Measurements from ENCODE around the gene TACR1.
"Not testable (repeated sequence)": the region's sequence is repeated elsewhere in the genome, so short reads cannot be mapped to it uniquely, and the experiment has no call there.

Gene TACR1

GRCh38 chr2:75146221-75146605, 53.1 kb downstream of the TACR1 start:
- DNase-seq (ENCODE audit: low read depth in 3 of 3): not testable (repeated sequence)

- DNase-seq (ENCODE audit: low read depth in 3 of 3): no peak
Observed at GRCh38 chr2:75142081-75142480, 57.2 kb downstream of the TACR1 start.

DNA sequence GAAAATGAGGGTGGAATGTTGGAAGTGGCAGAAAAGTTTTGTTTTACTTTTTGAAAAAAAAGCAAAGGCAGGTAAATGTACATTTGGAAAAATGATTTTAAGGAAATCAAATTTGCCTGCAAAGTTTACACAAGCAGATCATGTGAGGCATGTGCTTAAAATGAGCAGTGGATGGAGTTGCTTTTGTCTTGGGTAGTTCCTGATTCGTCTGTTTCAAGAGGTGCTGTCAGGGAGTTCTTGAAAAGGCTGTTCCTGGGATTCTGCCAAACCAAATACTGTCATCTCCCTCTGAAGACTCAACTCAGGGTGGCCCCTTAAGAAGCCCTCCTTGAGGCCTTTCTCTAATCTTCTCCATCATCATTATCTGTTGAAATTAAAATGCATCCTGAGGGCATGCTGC, 59.0 kb downstream of the TACR1 start:
- no peak for DNase-seq (ENCODE audit: low read depth in 3 of 3)

- no peak for DNase-seq (ENCODE audit: low read depth in 3 of 3)
Observed at GRCh38 chr2:75139171-75139570, 60.1 kb downstream of the TACR1 start.

GRCh38 chr2:75138528-75138927, 60.8 kb downstream of the TACR1 start:
- no peak for DNase-seq (ENCODE audit: low read depth in 3 of 3)

- DNase-seq (ENCODE audit: low read depth in 3 of 3): no peak
Observed at GRCh38 chr2:75135776-75136400, 63.4 kb downstream of the TACR1 start.

DNA sequence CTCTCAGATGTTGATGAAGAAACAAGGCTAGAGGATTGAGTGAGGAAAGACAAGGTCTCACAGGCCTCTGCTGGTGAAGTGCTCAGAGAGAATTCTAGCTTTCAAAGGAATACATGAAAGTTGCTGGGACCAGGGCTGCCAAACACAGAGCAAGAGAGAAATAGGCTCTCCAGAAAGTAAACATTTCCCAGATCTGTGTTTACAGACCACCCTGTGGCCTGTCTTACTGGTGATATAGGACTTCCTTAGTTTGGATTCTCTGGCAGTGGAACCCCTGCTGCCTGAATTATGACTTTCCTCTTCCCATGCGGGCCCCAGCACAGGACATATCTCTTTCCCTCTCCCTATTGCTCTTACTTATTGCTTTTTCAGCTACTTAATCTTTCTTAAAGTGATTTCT, 64.5 kb downstream of the TACR1 start:
- DNase-seq (ENCODE audit: low read depth in 3 of 3): no peak

DNA sequence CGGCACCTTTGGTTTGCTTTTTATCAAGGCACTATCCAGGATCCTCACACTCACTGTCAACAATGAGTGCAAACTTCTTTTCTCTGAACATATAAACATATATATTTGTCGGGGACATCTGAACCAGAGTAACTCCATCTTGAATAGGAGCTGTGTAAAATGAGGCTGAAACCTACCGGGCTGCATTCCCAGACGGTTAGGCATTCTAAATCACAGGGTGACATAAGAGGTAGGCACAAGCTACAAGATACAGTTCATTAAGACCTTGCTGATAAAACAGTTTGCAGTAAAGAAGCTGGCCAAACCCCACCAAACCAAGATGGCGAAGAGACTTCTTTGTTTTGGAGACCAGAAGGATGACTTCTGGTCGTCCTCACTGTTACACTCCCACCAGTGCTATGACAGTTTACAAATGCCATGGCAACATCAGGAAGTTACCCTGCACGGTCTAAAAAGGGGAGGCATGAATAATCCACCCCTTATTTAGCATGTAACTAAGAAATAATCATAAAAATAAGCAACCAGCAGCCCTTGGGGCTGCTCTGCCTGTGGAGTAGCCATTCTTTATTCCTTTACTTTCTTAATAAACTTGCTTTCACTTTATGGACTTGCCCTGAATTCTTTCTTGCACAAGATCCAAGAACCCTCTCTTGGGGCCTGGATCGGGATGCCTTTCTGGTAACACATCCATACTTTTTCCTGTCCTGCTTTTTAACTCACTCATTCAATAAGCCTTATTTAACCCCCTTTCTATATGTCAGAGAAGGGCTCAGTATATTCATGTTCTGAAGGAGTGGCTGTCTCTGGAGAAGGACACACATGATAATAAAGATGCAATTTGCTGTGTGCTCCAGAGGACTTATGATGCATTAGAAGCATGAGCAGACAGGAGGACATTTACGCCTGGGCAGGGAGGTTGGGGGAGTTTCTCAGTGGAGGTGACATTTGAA, 65.4 kb downstream of the TACR1 start:
- DNase-seq (ENCODE audit: low read depth in 3 of 3): no peak

DNA sequence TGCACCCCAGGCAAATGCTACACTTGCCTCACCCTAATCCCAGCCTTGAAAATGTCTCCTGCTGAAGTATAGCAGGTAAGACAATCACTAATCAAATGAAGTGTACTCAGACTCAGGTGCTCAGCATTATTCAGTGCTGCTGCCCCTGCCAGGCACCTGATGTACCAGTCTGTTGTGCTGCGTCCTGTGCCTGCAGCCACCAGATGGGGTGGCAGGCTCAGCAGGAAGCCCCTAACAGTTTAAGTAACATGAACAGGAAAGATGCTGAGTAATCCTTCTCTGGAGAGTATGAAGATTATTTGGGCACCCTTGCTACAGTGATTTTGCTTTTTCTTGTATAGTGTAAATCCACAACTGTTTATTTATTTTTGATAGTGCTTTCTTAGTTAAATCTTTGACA, 69.1 kb downstream of the TACR1 start:
- DNase-seq (ENCODE audit: low read depth in 3 of 3): no peak

DNA sequence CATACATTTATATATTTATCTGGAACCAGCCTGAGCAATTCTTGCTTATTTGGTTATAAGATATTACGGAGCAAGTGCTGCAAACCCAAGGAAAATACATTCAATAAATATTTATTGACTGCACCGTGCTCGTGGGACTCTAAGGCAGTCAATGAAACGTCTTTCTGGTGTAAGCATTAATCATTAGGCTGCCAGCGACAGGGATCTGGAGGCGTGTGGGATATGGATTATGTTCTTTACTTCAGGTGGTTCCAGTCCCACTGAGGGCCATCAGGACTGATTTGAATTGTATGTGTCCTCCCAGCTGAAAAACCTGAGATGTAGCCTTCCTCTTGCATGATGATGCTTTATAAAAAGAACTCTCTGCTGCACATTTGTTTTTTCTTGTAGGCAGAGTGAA, 75.4 kb downstream of the TACR1 start:
- DNase-seq (ENCODE audit: low read depth in 3 of 3): no peak

DNA sequence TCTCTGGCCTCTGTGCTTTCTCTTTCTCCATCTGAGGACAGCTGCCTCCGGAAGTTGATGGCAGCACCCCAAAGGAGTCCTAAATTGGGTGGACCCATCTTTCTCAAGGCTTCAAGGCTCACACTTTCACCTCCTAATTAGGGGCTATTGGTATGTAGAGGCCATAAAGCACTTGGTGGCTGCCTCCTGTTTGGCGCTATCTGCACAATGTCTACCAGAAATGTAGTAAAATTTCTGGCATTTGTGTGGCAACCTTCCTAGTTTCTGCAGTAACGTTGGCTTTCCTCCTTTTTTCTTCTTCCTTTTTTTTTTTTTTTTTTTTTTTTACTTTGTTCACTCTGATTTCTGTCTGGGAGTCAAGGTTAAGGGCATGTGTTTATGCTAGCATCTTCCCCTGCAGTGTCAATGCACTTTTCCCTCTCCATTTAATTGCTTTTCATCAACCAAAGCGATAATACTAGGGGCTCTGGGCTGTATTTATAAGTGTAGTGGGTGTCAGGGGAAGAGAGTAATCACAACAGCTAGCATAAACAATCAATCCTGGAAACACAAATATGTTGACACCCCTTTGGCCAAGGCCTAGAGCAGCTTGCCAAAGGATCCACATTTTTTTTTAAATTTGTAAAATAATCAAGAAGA, 86.0 kb downstream of the TACR1 start:
- DNase-seq (ENCODE audit: low read depth in 3 of 3): no peak

DNA sequence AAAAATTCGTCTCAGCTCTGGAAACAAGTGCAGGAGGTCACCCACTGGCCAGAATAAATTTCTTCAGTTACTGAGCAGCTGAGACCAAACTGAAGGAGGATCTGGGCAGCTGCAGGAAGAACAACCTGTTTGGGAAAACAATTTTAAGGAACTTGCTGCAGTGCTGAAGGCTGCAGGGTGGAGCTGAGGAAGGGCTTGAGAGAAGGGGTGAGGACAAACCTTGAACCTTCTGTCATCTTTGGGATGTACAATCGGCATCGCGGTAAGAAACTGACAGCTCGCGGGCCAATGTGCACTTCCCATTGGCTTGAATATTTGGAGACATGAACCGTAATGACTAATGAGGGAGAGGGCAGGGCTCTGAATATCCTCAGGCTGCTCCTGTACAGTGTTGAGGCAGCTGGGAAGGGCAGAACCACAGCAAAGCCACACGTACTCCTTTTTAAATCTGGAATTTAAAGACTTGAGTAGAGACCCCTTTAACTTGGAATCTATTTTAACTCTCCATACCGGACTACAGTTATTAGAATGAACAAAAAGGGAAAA, 90.3 kb downstream of the TACR1 start:
- DNase-seq (ENCODE audit: low read depth in 3 of 3): no peak

GRCh38 chr2:75102011-75102410, 97.3 kb downstream of the TACR1 start:
- DNase-seq (ENCODE audit: low read depth in 3 of 3): no peak

- no peak for DNase-seq (ENCODE audit: low read depth in 3 of 3)
Observed at GRCh38 chr2:75100801-75101151, 98.5 kb downstream of the TACR1 start.

DNA sequence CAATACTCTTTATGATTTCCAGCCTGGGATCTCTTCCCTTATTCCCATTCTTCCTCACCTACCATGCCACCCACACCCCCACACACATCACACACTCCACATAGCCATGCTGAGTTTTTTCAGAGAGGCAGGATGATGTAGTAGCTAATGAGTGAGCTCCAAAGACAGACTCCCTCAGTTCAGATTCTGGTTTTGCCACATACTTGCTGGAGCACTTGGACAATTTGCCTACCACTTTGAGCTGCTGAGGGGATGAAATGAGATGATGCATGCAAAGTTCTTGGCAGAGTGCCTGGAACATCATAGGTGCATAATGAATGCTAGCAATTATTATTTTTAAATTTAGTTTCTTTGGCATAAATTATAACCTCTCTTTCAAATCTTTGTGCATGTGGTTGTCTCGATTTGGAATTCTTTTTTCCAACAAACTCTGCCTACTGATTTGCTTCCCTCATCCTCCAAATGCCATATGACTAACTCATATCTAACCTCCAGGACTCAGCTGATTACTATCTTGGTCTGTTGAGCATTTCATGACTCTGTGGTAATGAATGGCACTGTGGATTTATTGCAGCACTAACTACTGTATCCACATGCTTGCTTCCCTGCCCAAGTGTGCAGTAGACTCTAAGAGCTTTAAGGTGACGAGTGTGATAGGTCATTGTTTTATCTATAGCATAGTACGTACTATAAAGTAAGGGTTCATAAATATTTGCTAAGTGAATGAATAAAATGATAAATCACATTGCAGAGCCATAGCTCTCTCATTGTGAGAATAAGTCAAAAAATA, 99.1 kb downstream of the TACR1 start:
- DNase-seq (ENCODE audit: low read depth in 3 of 3): no peak

DNA sequence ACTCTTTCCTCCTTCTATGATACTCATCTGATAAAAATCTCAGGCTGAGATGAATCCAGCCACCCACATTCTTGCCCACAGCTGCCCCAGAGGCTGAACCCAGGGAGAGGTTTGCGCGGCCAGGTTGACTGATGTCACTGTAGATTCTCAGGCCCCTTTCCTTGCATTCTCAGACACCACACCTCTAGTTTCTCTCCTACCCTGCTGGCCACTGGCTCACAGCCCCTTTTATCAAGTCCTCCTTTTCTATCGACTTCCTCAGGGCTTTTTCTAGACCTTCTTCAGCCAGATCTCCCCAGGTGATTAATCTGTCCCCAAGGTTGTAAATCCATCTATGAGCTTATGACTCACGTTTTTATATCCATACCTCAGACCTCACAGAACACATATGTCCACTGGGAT, 99.8 kb downstream of the TACR1 start:
- DNase-seq (ENCODE audit: low read depth in 3 of 3): no peak

DNA sequence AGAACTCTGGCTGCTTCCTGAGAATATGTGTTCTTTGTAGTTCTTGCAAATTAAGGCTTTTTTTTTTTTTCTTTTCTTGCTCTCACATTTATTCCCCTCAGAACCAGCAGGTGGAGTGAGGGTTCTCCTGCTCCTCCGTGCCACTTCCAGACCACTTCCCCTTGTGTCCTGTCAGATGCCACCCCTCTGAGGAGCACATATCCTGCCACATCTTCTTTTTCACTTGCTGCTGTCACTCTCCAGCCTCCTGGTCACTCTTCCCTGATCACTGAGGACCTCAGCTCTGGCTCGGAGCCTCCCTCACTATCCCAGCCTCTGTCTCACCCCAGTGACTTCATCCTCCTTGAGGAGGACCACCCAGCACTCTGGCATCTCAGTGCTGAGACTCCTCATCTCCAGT, 100.5 kb downstream of the TACR1 start:
- no peak for DNase-seq (ENCODE audit: low read depth in 3 of 3)

GRCh38 chr2:75097831-75098230, 101.5 kb downstream of the TACR1 start:
- no peak for DNase-seq (ENCODE audit: low read depth in 3 of 3)

DNA sequence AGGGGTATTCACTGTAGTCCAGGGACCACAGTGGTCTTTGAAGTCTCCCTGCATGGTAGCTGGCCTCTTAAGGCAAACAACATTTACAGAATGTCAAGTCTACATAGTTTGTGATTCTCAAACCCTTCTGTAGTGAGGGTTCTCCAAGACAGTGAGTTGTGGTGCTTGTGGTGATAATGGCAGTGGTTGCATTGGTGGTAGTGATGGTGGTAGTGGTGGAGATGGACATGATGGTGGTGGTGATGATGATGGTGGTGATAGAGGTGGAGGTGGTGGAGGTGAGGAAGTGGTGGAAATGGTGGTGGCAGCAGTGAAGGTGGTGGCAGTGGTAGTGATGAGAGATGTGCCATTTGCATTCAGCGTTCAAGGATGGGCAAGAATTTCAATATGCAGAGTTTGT, 104.9 kb downstream of the TACR1 start:
- no peak for DNase-seq (ENCODE audit: low read depth in 3 of 3)

- no peak for DNase-seq (ENCODE audit: low read depth in 3 of 3)
Observed at GRCh38 chr2:75090770-75091515, 108.4 kb downstream of the TACR1 start.

DNA sequence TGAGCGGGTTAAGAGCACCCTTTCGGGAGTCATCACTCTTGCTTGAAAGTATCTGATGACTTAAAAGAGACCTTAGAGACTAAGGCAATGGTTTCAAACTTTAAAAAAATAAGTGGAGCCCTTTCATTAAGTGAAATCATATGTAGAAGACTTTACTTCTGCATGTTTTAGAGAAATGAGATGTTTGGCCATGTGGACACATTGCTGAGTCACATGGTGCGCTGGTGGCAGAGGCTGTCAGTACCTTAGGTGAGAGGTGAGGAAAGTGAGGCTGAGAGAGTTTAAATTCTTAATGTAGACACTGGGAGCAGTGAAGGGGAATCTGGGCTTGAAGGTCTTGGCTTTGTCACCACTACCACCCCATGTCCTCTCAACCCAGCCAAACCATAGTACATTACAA, 109.8 kb downstream of the TACR1 start:
- no peak for DNase-seq (ENCODE audit: low read depth in 3 of 3)

Measured in stimulated activated CD4-positive, alpha-beta T cell treated with anti-CD3 and anti-CD28 coated beads, TNF-alpha, amount 100 ng/mL, for 48 hours (primary cell).